SK-N-SH (cell line): Measurements from ENCODE around the gene RNF111. TPM values are rescaled to one million over a fixed set of nuclear protein-coding genes. Genes with fewer than 3 reads are reported as not detected.

Experiments used
- CTCF ChIA-PET: fragments of 300-600, 350-600 bp; formaldehyde crosslinking; extraction: SDS; loops from one replicate; lab custom pipeline; 2021; lab: Yijun Ruan, JAX
- POLR2A ChIA-PET: fragments of 350-600 bp; sonication (Branson Sonifier 250); formaldehyde crosslinking; extraction: SDS; loops from one replicate; lab custom pipeline; 2020; ENCODE audit warnings: antibody characterized with exemption, inconsistent platforms; lab: Yijun Ruan, JAX
- DNase-seq: peaks from one replicate; pipeline ENCODE4 v3.0.0; 2012
- H2AFZ ChIP-seq: fragments of 200-600 bp; sonication (generic); 2 replicates; pipeline ENCODE4 v1.8.1; 2016; ENCODE audit warnings: antibody characterized with exemption, mild to moderate bottlenecking, low read depth
- H3F3A ChIP-seq: fragments of 200-600 bp; sonication (generic); replicated peaks from 2 replicates; pipeline ENCODE3; 2016; ENCODE audit warnings: antibody characterized with exemption, mild to moderate bottlenecking; ENCODE audit not compliant: insufficient read depth
- H3K27ac ChIP-seq, 2 experiments: fragments of 200-500 bp in 1 of 2; fragments of 200-600 bp in 1 of 2; sonication (Bioruptor generic) in 1 of 2; sonication (generic), shearing (Covaris generic) in 1 of 2; 2 replicates each; pipeline versions ENCODE4 v1.5.1 to v1.6.1; 2014 to 2016; ENCODE audit warnings: low read depth in 2 of 2, inconsistent platforms in 1 of 2, low read length in 1 of 2, mild to moderate bottlenecking in 1 of 2, mixed read lengths in 1 of 2
- H3K27me3 ChIP-seq: fragments of 200-600 bp; sonication (generic), shearing (Covaris generic); 2 replicates; pipeline ENCODE4 v1.6.1; 2016; ENCODE audit warnings: mixed run types; ENCODE audit not compliant: insufficient read depth
- H3K36me3 ChIP-seq, 2 experiments: fragments of 200-500 bp in 1 of 2; fragments of 200-600 bp in 1 of 2; sonication (Bioruptor generic) in 1 of 2; sonication (generic) in 1 of 2; replicated peaks in 1 of 2; 2 replicates each; pipeline versions ENCODE3 to v1.5.1; 2014 to 2016; ENCODE audit warnings: low read length in 1 of 2, mild to moderate bottlenecking in 1 of 2; ENCODE audit not compliant: insufficient read depth in 2 of 2, control insufficient read depth in 1 of 2
- H3K4me1 ChIP-seq, 2 experiments: fragments of 200-500 bp in 1 of 2; fragments of 200-600 bp in 1 of 2; sonication (Bioruptor generic) in 1 of 2; sonication (generic), shearing (Covaris generic) in 1 of 2; 2 replicates each; pipeline versions ENCODE4 v1.5.1 to v1.6.1; 2014 to 2016; ENCODE audit warnings: low read depth in 1 of 2, low read length in 1 of 2, mixed run types in 1 of 2; ENCODE audit not compliant: insufficient read depth in 2 of 2, control insufficient read depth in 1 of 2
- H3K4me2 ChIP-seq: fragments of 200-600 bp; sonication (generic), shearing (Covaris generic); 2 replicates; pipeline ENCODE4 v1.6.1; 2017; ENCODE audit warnings: mixed run types
- H3K4me3 ChIP-seq, 2 experiments: fragments of 200-500 bp in 1 of 2; fragments of 200-600 bp in 1 of 2; sonication (Bioruptor generic) in 1 of 2; sonication (generic), shearing (Covaris generic) in 1 of 2; 2 replicates each; pipeline versions ENCODE4 v1.5.1 to v1.8.1; 2014 to 2016; ENCODE audit warnings: low read depth in 2 of 2, inconsistent platforms in 1 of 2, low read length in 1 of 2, mild to moderate bottlenecking in 1 of 2, mixed read lengths in 1 of 2, moderate library complexity in 1 of 2
- H3K79me2 ChIP-seq: fragments of 200-600 bp; sonication (generic); 2 replicates; pipeline ENCODE4 v1.8.1; 2017; ENCODE audit warnings: mild to moderate bottlenecking; ENCODE audit not compliant: insufficient read depth
- H3K9ac ChIP-seq: fragments of 200-600 bp; sonication (generic); 2 replicates; pipeline ENCODE4 v1.6.1; 2017; ENCODE audit warnings: mixed run types
- H3K9me2 ChIP-seq: fragments of 200-600 bp; sonication (generic); 2 replicates; pipeline ENCODE4 v1.6.1; 2017; ENCODE audit warnings: mixed run types
- H3K9me3 ChIP-seq: fragments of 200-600 bp; sonication (generic); 2 replicates; pipeline ENCODE4 v1.6.1; 2017; ENCODE audit warnings: mixed run types, mild to moderate bottlenecking, moderate library complexity
- H4K20me1 ChIP-seq: fragments of 200-600 bp; sonication (generic); 2 replicates; pipeline ENCODE4 v1.6.1; 2017; ENCODE audit warnings: mild to moderate bottlenecking, mixed run types; ENCODE audit not compliant: insufficient read depth
- CHD2 ChIP-seq: fragments of 150-350 bp; IDR thresholded peaks from 2 replicates; pipeline ENCODE4 v1.6.1; 2018; ENCODE audit warnings: low read length; ENCODE audit not compliant: partially characterized antibody
- ELF1 ChIP-seq: IDR thresholded peaks from 2 replicates; pipeline ENCODE4 v1.4.0; 2012
- EP300 ChIP-seq, 2 experiments: IDR thresholded peaks; 2 replicates each; pipeline versions ENCODE4 v1.4.0 to v1.6.1; 2012; ENCODE audit warnings: borderline replicate concordance in 1 of 2, low read depth in 1 of 2, low read length in 1 of 2
- EZH2phosphoT487 ChIP-seq: fragments of 200-600 bp; sonication (generic); IDR thresholded peaks from 2 replicates; pipeline ENCODE4 v1.6.1; 2017; ENCODE audit warnings: low read depth, mixed run types, mild to moderate bottlenecking, antibody characterized with exemption, moderate library complexity, borderline replicate concordance
- FOXJ3 ChIP-seq: sonication (generic); formaldehyde crosslinking; IDR thresholded peaks from 2 replicates; pipeline ENCODE4 v1.5.1; 2020; ENCODE audit warnings: mild to moderate bottlenecking, missing genetic modification reagents
- GABPA ChIP-seq: IDR thresholded peaks from 2 replicates; pipeline ENCODE4 v1.4.0; 2012; ENCODE audit warnings: low read depth, mild to moderate bottlenecking
- GATA2 ChIP-seq: sonication (generic); formaldehyde crosslinking; IDR thresholded peaks from 2 replicates; pipeline ENCODE4 v1.5.0; 2020; ENCODE audit warnings: mild to moderate bottlenecking, missing genetic modification reagents
- JUND ChIP-seq: IDR thresholded peaks from 2 replicates; pipeline ENCODE4 v1.4.0; 2012
- MAX ChIP-seq: IDR thresholded peaks from 2 replicates; pipeline ENCODE4 v1.4.0; 2012; ENCODE audit warnings: low read depth
- MXI1 ChIP-seq: IDR thresholded peaks from 2 replicates; pipeline ENCODE4 v1.6.1; 2012; ENCODE audit warnings: mild to moderate bottlenecking, low read depth, low read length, improper control_type of control experiment
- NFIC ChIP-seq: IDR thresholded peaks from 2 replicates; pipeline ENCODE4 v1.4.0; 2012; ENCODE audit warnings: borderline replicate concordance
- NRF1 ChIP-seq: IDR thresholded peaks from 2 replicates; pipeline ENCODE4 v1.6.1; 2012; ENCODE audit warnings: low read depth, mild to moderate bottlenecking, low read length
- PBX3 ChIP-seq: IDR thresholded peaks from 2 replicates; pipeline ENCODE4; 2012
- RCOR1 ChIP-seq: fragments of 150-350 bp; IDR thresholded peaks from 2 replicates; pipeline ENCODE4 v1.6.1; 2017; ENCODE audit warnings: antibody characterized with exemption, low read length
- RFX5 ChIP-seq: IDR thresholded peaks from 2 replicates; pipeline ENCODE4 v1.6.1; 2012; ENCODE audit warnings: mild to moderate bottlenecking, improper control_type of control experiment, low read length
- RXRA ChIP-seq: IDR thresholded peaks from 2 replicates; pipeline ENCODE4 v1.4.0; 2012; ENCODE audit warnings: low read depth, mild to moderate bottlenecking, borderline replicate concordance
- SMC3 ChIP-seq: IDR thresholded peaks from 2 replicates; pipeline ENCODE4 v1.6.1; 2012; ENCODE audit warnings: low read depth, low read length, improper control_type of control experiment
- TAF1 ChIP-seq: IDR thresholded peaks from 2 replicates; pipeline ENCODE4 v1.6.1; 2012; ENCODE audit warnings: low read depth, mild to moderate bottlenecking, low read length, moderate library complexity, borderline replicate concordance
- TCF12 ChIP-seq: IDR thresholded peaks from 2 replicates; pipeline ENCODE4 v1.4.0; 2012
- TEAD4 ChIP-seq: IDR thresholded peaks from 2 replicates; pipeline ENCODE4 v1.4.0; 2012; ENCODE audit warnings: mild to moderate bottlenecking, borderline replicate concordance; ENCODE audit not compliant: insufficient read depth
- USF1 ChIP-seq: IDR thresholded peaks from 2 replicates; pipeline ENCODE4 v1.4.0; 2012; ENCODE audit warnings: low read depth, borderline replicate concordance
- YY1 ChIP-seq: IDR thresholded peaks from 2 replicates; pipeline ENCODE4 v1.4.0; 2012; ENCODE audit warnings: low read depth, mild to moderate bottlenecking
- WGBS: methylation state at CpG from one replicate; pipeline ENCODE4 v1.1.6; 2017; ENCODE audit warnings: low lambda C conversion rate; 5-methylcytosine and 5-hydroxymethylcytosine counted together
- polyA plus RNA-seq, 3 experiments: library from polyadenylated mRNA; depleted of rRNA; stranded (reverse); fragments of >200 nt; gene quantifications; 2 replicates each; pipeline ENCODE4 v1.2.3, GENCODE V29; 2012
- TF ChIP-seq, protein P1 (sequence below): fragments of 150-350 bp; IDR thresholded peaks from 2 replicates; pipeline ENCODE4 v1.6.1; 2016; ENCODE audit warnings: mild to moderate bottlenecking, low read depth, low read length

The RNF111 gene
- polyA plus RNA-seq, 1 of the 3 experiments (the other 2 are of a cell fraction) = 16.5 TPM

GRCh38 chr15:59131456-59131855, 144.0 kb downstream of the RNF111 start:
- Histone ChIP-seq H3K4me1 (no peaks in the 10 kb centered on the region), H3K27ac (no peak overlapping the region), H3K4me2 (no peak overlapping the region), H4K20me1 (no peaks in the 10 kb centered on the region), H3K9me3 (no peaks in the 10 kb centered on the region; the same call in 1 of the 2 replicates)
- ChIA-PET POLR2A (no interaction called here), CTCF (no interaction called here)
- no peak for TF ChIP-seq MAX
- TF ChIP-seq SMC3 = no peak
- no peak for TF ChIP-seq NFIC
- no peak for TF ChIP-seq TCF12
- TF ChIP-seq GABPA = no peak
- no peak for TF ChIP-seq RXRA
- TF ChIP-seq NRF1 = no peak
- TF ChIP-seq USF1 = no peak
- no peak for TF ChIP-seq EP300 (IDR thresholded peaks at IDR 0.05; ENCODE audit: borderline replicate concordance in 1 of 2, low read depth in 1 of 2, low read length in 1 of 2)
- TF ChIP-seq MXI1 = no peak
- no peak for TF ChIP-seq EZH2phosphoT487
- TF ChIP-seq GATA2 (CRISPR knock-in tag) = no peak
- TF ChIP-seq RFX5 = no peak
- no peak for TF ChIP-seq TEAD4
- TF ChIP-seq FOXJ3 (CRISPR knock-in tag) = no peak
- TF ChIP-seq JUND = no peak
- TF ChIP-seq, all 33 proteins: peak for 0
- H3K79me2 ChIP-seq = peaks cover 41% of the 10 kb centered on the region
- WGBS = 96% methylated on average over 14 of the region's 16 CpGs
- no peak overlapping the region for H3K9ac ChIP-seq
- H3K36me3 ChIP-seq = peaks cover 48 to 65% of the 10 kb centered on the region in 2 experiments
- no peak overlapping the region for H2AFZ ChIP-seq
- no peaks in the 10 kb centered on the region for H3K27me3 ChIP-seq
- no peaks in the 10 kb centered on the region for H3K9me2 ChIP-seq
- no peak for DNase-seq
- H3F3A ChIP-seq = no peaks in the 10 kb centered on the region
- no peak overlapping the region for H3K4me3 ChIP-seq

GRCh38 chr15:59131969-59132562, 144.6 kb downstream of the RNF111 start:
- Histone ChIP-seq H3K36me3 (peaks cover 54 to 59% of the 10 kb centered on the region in 2 experiments), H3K27me3 (no peaks in the 10 kb centered on the region), H3K9me3 (no peaks in the 10 kb centered on the region; the same call in 1 of the 2 replicates), H3F3A (no peaks in the 10 kb centered on the region), H2AFZ (no peak overlapping the region), H3K79me2 (peaks cover 35% of the 10 kb centered on the region), H3K9me2 (no peaks in the 10 kb centered on the region), H3K4me2 (no peak overlapping the region), H3K27ac (no peak overlapping the region), H3K9ac (no peak overlapping the region), H4K20me1 (no peaks in the 10 kb centered on the region), H3K4me1 (no peaks in the 10 kb centered on the region), H3K4me3 (no peak overlapping the region)
- POLR2A ChIA-PET = no interaction called here
- CTCF ChIA-PET = no interaction called here
- TF ChIP-seq PBX3 (no peak), TEAD4 (no peak), TAF1 (no peak), NRF1 (no peak), GABPA (no peak), RFX5 (no peak), CHD2 (no peak), SMC3 (no peak), GATA2 (CRISPR knock-in tag) (no peak), ELF1 (no peak), FOXJ3 (CRISPR knock-in tag) (no peak), NFIC (no peak), RCOR1 (no peak), YY1 (no peak), USF1 (no peak)
- TF ChIP-seq, protein P1, sequence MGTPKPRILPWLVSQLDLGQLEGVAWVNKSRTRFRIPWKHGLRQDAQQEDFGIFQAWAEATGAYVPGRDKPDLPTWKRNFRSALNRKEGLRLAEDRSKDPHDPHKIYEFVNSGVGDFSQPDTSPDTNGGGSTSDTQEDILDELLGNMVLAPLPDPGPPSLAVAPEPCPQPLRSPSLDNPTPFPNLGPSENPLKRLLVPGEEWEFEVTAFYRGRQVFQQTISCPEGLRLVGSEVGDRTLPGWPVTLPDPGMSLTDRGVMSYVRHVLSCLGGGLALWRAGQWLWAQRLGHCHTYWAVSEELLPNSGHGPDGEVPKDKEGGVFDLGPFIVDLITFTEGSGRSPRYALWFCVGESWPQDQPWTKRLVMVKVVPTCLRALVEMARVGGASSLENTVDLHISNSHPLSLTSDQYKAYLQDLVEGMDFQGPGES = no peak
- WGBS = 99% methylated on average over 3 of the region's 3 CpGs
- no peak for DNase-seq
